ENCODE measurements around the gene UGT1A4. TPM values are rescaled to one million over a fixed set of nuclear protein-coding genes. Genes with fewer than 3 reads are reported as not detected.
A peak's percentile ranks its signal among the peaks of the same experiment; 100 is the strongest.

The UGT1A4 gene
- total RNA-seq, 2 donors from 2014 or later, result 0.93 to 1.8 TPM

DNA sequence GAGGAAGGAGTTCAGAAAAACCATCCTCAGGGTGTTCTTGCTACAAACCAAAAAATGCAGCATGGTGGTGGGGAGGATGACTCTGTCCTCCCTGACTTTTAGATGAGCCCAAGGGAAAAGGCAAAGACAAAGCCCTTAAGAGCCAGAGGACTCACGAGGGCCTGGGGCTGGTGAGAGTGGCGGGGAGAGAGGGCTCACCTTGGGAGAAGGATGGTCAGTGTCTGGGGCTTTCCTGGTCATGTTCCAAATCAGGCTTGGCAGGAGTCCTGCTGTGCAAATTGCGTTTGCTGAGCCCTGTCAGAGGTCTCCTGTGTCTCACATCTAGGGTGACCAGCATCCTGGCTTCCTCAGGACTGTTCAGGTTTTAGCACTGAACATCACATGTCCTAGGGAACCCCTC, 46.2 kb downstream of the UGT1A4 start:
- H3K27me3 ChIP-seq, result no peaks in the 10 kb centered on the region
- H3K27ac ChIP-seq, result no peak overlapping the region
- intact Hi-C loops (cut with DNase I), result no loop called here
- H3K4me3 ChIP-seq, result no peak overlapping the region
- DNase-seq, result no peak
- no peaks in the 10 kb centered on the region for H3K9me3 ChIP-seq
- H3K36me3 ChIP-seq, result no peaks in the 10 kb centered on the region
- TF ChIP-seq, protein P1, sequence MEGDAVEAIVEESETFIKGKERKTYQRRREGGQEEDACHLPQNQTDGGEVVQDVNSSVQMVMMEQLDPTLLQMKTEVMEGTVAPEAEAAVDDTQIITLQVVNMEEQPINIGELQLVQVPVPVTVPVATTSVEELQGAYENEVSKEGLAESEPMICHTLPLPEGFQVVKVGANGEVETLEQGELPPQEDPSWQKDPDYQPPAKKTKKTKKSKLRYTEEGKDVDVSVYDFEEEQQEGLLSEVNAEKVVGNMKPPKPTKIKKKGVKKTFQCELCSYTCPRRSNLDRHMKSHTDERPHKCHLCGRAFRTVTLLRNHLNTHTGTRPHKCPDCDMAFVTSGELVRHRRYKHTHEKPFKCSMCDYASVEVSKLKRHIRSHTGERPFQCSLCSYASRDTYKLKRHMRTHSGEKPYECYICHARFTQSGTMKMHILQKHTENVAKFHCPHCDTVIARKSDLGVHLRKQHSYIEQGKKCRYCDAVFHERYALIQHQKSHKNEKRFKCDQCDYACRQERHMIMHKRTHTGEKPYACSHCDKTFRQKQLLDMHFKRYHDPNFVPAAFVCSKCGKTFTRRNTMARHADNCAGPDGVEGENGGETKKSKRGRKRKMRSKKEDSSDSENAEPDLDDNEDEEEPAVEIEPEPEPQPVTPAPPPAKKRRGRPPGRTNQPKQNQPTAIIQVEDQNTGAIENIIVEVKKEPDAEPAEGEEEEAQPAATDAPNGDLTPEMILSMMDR (IDR thresholded peaks at IDR 0.05), result no peak
- no peak overlapping the region for H3K9ac ChIP-seq (ENCODE audit: low read depth in 2 of 2, low read length in 2 of 2)
- H3K4me1 ChIP-seq, result no peaks in the 10 kb centered on the region

DNA sequence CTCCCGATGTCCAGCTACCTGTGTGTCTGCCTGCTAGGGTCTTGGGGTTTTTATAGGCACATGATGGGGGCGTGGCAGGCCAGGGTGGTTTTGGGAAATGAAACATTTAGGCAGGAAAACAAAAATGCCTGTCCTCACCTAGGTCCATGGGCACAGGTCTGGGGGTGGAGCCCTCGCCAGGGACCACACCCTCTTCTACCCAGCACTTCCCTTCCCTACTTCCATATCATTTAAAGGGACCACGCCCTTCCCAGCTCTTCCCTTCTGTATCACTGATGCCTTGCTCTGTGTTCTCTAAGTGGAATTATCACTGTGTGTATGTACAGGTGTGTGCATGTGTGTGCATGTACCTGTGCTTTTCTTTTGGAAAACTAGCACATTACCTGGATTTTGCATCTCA, 47.9 kb downstream of the UGT1A4 start:
- H3K27ac ChIP-seq, result no peak overlapping the region
- intact Hi-C loops (cut with DNase I), result no loop called here
- peak; percentile 31 for DNase-seq
- TF ChIP-seq, protein P1 (IDR thresholded peaks at IDR 0.05), result no peak
- no peaks in the 10 kb centered on the region for H3K4me1 ChIP-seq
- H3K4me3 ChIP-seq, result no peak overlapping the region
- no peak overlapping the region for H3K9ac ChIP-seq (ENCODE audit: low read depth in 2 of 2, low read length in 2 of 2)
- H3K27me3 ChIP-seq, result no peaks in the 10 kb centered on the region
- no peaks in the 10 kb centered on the region for H3K36me3 ChIP-seq
- no peaks in the 10 kb centered on the region for H3K9me3 ChIP-seq

DNA sequence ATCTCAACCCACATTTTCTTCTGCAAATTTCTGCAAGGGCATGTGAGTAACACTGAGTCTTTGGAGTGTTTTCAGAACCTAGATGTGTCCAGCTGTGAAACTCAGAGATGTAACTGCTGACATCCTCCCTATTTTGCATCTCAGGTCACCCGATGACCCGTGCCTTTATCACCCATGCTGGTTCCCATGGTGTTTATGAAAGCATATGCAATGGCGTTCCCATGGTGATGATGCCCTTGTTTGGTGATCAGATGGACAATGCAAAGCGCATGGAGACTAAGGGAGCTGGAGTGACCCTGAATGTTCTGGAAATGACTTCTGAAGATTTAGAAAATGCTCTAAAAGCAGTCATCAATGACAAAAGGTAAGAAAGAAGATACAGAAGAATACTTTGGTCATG, 49.5 kb downstream of the UGT1A4 start:
- H3K27me3 ChIP-seq, result no peaks in the 10 kb centered on the region
- intact Hi-C loops (cut with DNase I), result no loop called here
- no peak for DNase-seq

DNA sequence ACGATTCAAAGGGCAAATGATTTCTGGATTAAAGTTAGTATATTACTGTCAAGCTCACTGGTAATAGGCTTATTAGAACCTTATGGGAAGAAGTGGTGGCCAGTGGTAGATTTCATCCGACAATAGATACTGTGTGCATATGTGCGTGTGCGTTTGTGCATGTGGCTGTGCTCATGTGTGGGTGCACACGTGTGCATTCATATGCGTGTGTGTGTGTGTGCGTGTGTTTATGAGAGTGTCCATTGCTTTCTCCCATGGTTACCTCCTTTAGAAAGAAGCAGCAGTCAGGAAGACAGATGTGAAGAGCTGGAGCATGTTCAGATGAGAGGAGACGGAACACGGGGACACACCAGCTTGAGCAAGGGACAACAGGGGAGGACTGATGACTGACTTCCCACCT, 50.7 kb downstream of the UGT1A4 start:
- H3K36me3 ChIP-seq, result no peaks in the 10 kb centered on the region
- no peaks in the 10 kb centered on the region for H3K4me1 ChIP-seq
- TF ChIP-seq, protein P1 (IDR thresholded peaks at IDR 0.05), result no peak
- no peaks in the 10 kb centered on the region for H3K27me3 ChIP-seq
- H3K27ac ChIP-seq, result no peak overlapping the region
- intact Hi-C loops (cut with DNase I), result no loop called here
- DNase-seq, result no peak
- no peak overlapping the region for H3K4me3 ChIP-seq
- no peaks in the 10 kb centered on the region for H3K9me3 ChIP-seq
- H3K9ac ChIP-seq (ENCODE audit: low read depth in 2 of 2, low read length in 2 of 2), result no peak overlapping the region

More for the DNA sequence above, 49.5 kb downstream of the UGT1A4 start:
- Histone ChIP-seq H3K27ac (no peak overlapping the region), H3K4me1 (no peaks in the 10 kb centered on the region), H3K4me3 (no peak overlapping the region), H3K36me3 (no peaks in the 10 kb centered on the region), H3K9me3 (no peaks in the 10 kb centered on the region), H3K9ac (ENCODE audit: low read depth in 2 of 2, low read length in 2 of 2) (no peak overlapping the region)
- TF ChIP-seq, protein P1 (IDR thresholded peaks at IDR 0.05), result no peak

DNA sequence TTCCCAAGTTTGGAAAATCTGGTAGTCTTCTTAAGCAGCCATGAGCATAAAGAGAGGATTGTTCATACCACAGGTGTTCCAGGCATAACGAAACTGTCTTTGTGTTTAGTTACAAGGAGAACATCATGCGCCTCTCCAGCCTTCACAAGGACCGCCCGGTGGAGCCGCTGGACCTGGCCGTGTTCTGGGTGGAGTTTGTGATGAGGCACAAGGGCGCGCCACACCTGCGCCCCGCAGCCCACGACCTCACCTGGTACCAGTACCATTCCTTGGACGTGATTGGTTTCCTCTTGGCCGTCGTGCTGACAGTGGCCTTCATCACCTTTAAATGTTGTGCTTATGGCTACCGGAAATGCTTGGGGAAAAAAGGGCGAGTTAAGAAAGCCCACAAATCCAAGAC, 53.6 kb downstream of the UGT1A4 start:
- Histone ChIP-seq H3K27ac (no peak overlapping the region), H3K4me3 (no peak overlapping the region), H3K36me3 (no peaks in the 10 kb centered on the region), H3K4me1 (no peaks in the 10 kb centered on the region), H3K9ac (ENCODE audit: low read depth in 2 of 2, low read length in 2 of 2) (no peak overlapping the region), H3K9me3 (no peaks in the 10 kb centered on the region), H3K27me3 (no peaks in the 10 kb centered on the region)
- intact Hi-C loops (cut with DNase I), result no loop called here
- no peak for DNase-seq
- TF ChIP-seq, protein P1 (IDR thresholded peaks at IDR 0.05), result no peak

DNA sequence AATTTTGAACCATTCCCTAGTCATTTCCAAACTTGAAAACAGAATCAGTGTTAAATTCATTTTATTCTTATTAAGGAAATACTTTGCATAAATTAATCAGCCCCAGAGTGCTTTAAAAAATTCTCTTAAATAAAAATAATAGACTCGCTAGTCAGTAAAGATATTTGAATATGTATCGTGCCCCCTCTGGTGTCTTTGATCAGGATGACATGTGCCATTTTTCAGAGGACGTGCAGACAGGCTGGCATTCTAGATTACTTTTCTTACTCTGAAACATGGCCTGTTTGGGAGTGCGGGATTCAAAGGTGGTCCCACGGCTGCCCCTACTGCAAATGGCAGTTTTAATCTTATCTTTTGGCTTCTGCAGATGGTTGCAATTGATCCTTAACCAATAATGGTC, 54.0 kb downstream of the UGT1A4 start:
- Histone ChIP-seq H3K27ac (no peak overlapping the region), H3K4me1 (no peaks in the 10 kb centered on the region), H3K27me3 (no peaks in the 10 kb centered on the region), H3K9me3 (no peaks in the 10 kb centered on the region), H3K4me3 (no peak overlapping the region), H3K9ac (ENCODE audit: low read depth in 2 of 2, low read length in 2 of 2) (no peak overlapping the region), H3K36me3 (no peaks in the 10 kb centered on the region)
- intact Hi-C loops (cut with DNase I), result no loop called here
- TF ChIP-seq, protein P1 (IDR thresholded peaks at IDR 0.05), result no peak
- no peak for DNase-seq

Measured in colonic mucosa (tissue), 4 donors.